ENCODE data around the gene RUSF1. TPM values are rescaled to one million over a fixed set of nuclear protein-coding genes. Genes with fewer than 3 reads are reported as not detected.

RUSF1 gene
- total RNA-seq, 6 experiments from 2014 or later, result 55.9 to 77.7 (median 63.6) TPM

DNA sequence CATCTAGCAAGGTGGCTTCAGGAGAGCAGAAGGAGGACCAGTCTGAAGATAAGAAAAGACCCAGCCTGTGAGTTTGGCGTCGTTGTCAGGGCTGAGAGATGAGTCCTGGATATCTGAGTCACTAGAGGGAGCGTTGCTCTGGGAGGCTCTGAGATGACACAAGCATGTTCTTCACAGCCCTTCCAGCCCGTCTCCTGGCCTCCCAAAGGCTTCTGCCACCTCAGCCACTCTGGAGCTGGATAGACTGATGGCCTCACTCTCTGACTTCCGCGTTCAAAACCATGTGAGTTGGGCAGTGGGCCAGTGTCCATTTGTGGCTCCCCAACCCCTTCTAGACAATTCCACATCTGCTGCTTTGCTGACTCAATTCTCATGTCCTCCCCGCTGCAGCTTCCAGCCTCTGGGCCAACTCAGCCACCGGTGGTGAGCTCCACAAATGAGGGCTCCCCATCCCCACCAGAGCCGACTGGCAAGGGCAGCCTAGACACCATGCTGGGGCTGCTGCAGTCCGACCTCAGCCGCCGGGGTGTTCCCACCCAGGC lies 33.9 kb downstream of the RUSF1 start:
- DNase-seq, result peak; percentile 97
- peaks cover 39% of the 10 kb centered on the region for H3K36me3 Mint-ChIP-seq (ENCODE audit: low read depth)
- H3K27me3 Mint-ChIP-seq (ENCODE audit: insufficient read depth), result peaks cover 16% of the 10 kb centered on the region
- H3K4me1 Mint-ChIP-seq (ENCODE audit: low read depth), result peaks cover 42% of the 10 kb centered on the region
- TF ChIP-seq, protein P1, sequence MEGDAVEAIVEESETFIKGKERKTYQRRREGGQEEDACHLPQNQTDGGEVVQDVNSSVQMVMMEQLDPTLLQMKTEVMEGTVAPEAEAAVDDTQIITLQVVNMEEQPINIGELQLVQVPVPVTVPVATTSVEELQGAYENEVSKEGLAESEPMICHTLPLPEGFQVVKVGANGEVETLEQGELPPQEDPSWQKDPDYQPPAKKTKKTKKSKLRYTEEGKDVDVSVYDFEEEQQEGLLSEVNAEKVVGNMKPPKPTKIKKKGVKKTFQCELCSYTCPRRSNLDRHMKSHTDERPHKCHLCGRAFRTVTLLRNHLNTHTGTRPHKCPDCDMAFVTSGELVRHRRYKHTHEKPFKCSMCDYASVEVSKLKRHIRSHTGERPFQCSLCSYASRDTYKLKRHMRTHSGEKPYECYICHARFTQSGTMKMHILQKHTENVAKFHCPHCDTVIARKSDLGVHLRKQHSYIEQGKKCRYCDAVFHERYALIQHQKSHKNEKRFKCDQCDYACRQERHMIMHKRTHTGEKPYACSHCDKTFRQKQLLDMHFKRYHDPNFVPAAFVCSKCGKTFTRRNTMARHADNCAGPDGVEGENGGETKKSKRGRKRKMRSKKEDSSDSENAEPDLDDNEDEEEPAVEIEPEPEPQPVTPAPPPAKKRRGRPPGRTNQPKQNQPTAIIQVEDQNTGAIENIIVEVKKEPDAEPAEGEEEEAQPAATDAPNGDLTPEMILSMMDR (IDR thresholded peaks at IDR 0.05), result peak; percentile 19; the same call in 1 of the 2 replicates
- peak overlapping the region; percentile 76 for H3K4me3 Mint-ChIP-seq
- H3K27ac Mint-ChIP-seq, result peak overlapping the region; percentile 94
- peaks cover 11% of the 10 kb centered on the region; the same call in 1 of the 2 replicates for H3K9me3 Mint-ChIP-seq

DNA sequence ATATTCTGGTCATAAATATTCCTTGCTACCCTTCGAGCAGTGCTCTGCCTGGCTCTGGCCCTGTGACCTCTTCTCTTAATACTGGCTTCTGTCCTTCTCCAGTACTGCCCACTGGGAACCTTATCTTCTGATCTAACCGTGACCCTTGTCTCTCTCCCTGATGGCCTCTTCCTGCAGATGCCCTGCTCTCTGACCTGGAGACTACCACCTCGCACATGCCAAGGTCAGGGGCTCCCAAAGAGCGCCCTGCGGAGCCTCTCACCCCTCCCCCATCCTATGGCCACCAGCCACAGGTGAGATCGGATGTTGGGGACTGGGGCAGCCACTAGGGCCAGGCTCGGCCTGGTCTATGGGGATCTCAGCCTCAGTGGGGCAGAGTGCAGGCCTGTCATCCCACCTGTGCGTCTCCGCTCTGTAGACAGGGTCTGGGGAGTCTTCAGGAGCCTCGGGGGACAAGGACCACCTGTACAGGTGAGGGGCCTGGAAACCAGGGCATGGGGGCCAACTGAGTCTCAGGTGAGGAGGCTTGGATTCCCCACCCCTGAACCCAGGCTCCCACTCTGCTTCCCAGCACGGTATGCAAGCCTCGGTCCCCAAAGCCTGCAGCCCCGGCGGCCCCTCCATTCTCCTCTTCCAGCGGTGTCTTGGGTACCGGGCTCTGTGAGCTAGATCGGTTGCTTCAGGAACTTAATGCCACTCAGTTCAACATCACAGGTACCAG lies 34.8 kb downstream of the RUSF1 start:
- peak overlapping the region; percentile 94 for H3K4me3 Mint-ChIP-seq
- peaks cover 42% of the 10 kb centered on the region for H3K4me1 Mint-ChIP-seq (ENCODE audit: low read depth)
- peaks cover 15% of the 10 kb centered on the region for H3K27me3 Mint-ChIP-seq (ENCODE audit: insufficient read depth)
- DNase-seq, result no peak
- peaks cover 11% of the 10 kb centered on the region; the same call in 1 of the 2 replicates for H3K9me3 Mint-ChIP-seq
- TF ChIP-seq, protein P1 (IDR thresholded peaks at IDR 0.05), result no peak
- peak overlapping the region; percentile 94 for H3K27ac Mint-ChIP-seq
- peaks cover 39% of the 10 kb centered on the region for H3K36me3 Mint-ChIP-seq (ENCODE audit: low read depth)

DNA sequence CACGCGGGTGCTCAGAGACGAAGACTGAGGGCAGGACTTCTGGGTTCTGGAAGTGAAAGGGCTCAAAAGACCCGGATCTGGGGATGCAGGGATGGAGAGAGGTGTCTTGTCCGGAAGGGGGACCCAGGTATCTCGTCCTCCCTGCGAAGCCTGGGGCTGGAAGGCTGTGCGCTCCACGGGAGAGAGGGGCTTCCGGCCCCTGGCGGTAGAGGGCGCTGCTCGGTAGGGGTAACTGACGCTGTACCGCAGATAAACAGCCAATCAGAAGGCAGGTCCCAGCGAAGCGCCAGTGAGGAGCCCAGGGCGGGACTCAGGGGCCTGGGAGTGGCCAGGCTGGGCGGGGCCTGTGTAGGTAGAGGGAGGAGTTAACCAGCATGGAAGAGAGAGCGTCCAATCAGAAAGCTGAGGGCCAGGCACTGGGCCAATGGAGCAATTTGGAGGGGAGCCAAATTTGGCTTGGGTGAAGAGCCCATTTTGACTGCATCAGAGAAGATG lies 35.4 kb downstream of the RUSF1 start:
- DNase-seq, result peak; percentile 91
- Mint-ChIP-seq H3K9me3 (peaks cover 11% of the 10 kb centered on the region; the same call in 1 of the 2 replicates), H3K27ac (peak overlapping the region; percentile 94), H3K36me3 (ENCODE audit: low read depth) (peaks cover 34% of the 10 kb centered on the region), H3K4me3 (peak overlapping the region; percentile 94), H3K4me1 (ENCODE audit: low read depth) (peaks cover 42% of the 10 kb centered on the region), H3K27me3 (ENCODE audit: insufficient read depth) (peaks cover 15% of the 10 kb centered on the region)
- TF ChIP-seq, protein P1 (IDR thresholded peaks at IDR 0.05), result peak; percentile 90

DNA sequence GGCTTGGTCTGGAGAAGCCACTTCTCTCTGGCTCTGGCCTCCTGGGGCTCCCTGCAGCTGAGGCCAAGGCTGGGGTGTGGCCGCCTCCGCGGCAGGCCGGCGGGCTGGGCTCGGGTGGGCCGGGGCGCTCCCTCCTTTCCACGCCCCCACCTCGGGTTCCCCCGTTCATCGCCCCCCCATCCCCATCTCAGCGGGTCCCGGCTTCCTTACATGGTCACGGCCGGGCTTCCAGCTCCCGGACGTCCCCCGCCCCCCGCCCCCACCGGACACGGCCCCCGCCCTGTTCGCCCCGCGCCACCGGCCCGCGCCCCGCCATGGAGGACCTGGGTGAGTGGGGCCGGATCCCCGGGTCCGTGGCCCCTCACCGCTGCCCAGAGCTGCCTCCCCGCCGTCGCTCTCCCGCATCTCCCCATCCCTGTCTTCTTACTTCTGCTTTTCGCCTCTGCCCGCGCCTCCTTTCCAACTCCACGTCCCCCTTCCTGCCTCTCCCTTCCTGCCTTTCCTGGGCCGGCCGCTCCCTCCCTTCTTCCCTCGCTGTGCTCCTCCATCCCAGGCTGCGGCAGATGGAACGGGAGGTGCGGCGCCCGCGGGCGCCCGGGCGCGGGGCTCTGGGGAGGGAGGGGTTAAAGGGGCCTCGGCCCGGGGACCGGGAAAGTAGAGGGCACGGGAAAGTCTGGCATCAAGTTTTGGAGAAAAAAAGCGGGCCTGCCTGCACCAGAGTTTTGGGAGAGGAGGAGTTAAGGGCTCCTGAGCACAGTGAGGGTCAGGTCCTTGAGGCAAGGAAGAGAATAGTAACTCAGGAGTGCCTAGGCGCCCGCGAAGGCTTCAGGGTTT lies 36.1 kb downstream of the RUSF1 start, which contains the start of gene TGFB1I1:
TSS of gene TGFB1I1 (plus strand) at position 278 of the 834 bp plus-strand sequence. CDS start at position 315, 37 bp downstream.
- peak within 1 kb of the TSS; percentile 94 for H3K27ac Mint-ChIP-seq
- H3K9me3 Mint-ChIP-seq, result peaks cover 11% of the 10 kb centered on the region; the same call in 1 of the 2 replicates
- peak within 1 kb of the TSS; percentile 94 for H3K4me3 Mint-ChIP-seq
- peaks cover 33% of the 10 kb centered on the region for H3K36me3 Mint-ChIP-seq (ENCODE audit: low read depth)
- TF ChIP-seq, protein P1 (IDR thresholded peaks at IDR 0.05), result no peak
- H3K27me3 Mint-ChIP-seq (ENCODE audit: insufficient read depth), result peaks cover 14% of the 10 kb centered on the region
- peak; percentile 59 for DNase-seq
- peaks cover 42% of the 10 kb centered on the region for H3K4me1 Mint-ChIP-seq (ENCODE audit: low read depth)

DNA sequence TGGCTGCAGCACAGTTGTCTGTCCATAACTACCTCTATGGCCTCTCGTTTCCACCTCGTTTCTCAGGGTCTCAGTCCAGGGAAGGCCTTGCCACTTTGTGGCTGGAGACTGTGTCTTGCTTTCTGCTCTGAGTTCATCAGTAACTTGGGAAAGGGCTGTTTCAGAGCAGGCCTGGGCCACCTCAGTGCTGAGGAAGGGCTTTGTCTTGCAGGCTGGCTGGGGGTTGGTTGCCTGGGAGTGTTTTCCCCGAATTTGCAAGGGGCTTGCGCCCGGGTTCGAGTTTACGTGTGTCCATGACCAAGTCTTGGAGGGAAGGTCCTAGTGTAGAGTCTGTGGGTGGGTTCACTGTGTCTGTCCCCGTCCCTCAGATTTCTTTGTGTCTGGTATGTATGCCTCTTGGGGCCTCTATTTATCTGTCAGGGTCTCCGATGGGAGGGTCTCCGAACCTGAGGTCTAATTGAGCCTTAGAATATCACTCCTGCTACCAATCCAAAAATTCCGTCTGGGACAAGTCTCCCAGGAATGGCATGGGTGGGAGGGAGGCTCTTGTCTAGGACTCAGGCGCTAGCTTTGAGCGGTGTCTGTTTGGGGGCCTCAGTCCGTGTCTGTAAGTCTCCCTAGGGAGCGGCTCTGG lies 36.8 kb downstream of the RUSF1 start:
- H3K27me3 Mint-ChIP-seq (ENCODE audit: insufficient read depth), result peaks cover 14% of the 10 kb centered on the region
- DNase-seq, result no peak
- H3K9me3 Mint-ChIP-seq, result peaks cover 11% of the 10 kb centered on the region; the same call in 1 of the 2 replicates
- H3K4me1 Mint-ChIP-seq (ENCODE audit: low read depth), result peaks cover 42% of the 10 kb centered on the region
- TF ChIP-seq, protein P1 (IDR thresholded peaks at IDR 0.05), result no peak
- peaks cover 37% of the 10 kb centered on the region for H3K36me3 Mint-ChIP-seq (ENCODE audit: low read depth)
- H3K27ac Mint-ChIP-seq, result peak overlapping the region; percentile 94
- peak overlapping the region; percentile 94 for H3K4me3 Mint-ChIP-seq

All from HFFc6 (cell line).